HCT116 (cell line): Measurements from ENCODE around the gene PGAP3.

Experiments used
- ATF3 ChIP-seq: IDR thresholded peaks from 2 replicates; pipeline ENCODE4 v1.6.1; 2012
- CEBPB ChIP-seq: IDR thresholded peaks from 2 replicates; pipeline ENCODE4 v1.6.1; 2012; ENCODE audit warnings: low read depth
- EZH2 ChIP-seq: fragments of 200-600 bp; sonication (generic); IDR thresholded peaks from 2 replicates; pipeline ENCODE4 v1.6.1; 2017; ENCODE audit warnings: antibody characterized with exemption, mixed run types
- EZH2phosphoT487 ChIP-seq: fragments of 200-600 bp; IDR thresholded peaks from 2 replicates; pipeline ENCODE4 v1.6.1; 2018; ENCODE audit warnings: antibody characterized with exemption, borderline replicate concordance
- MAX ChIP-seq: IDR thresholded peaks from 2 replicates; pipeline ENCODE4 v1.6.1; 2012
- POLR2A ChIP-seq: IDR thresholded peaks from 2 replicates; pipeline ENCODE4 v1.7.0; 2011; ENCODE audit warnings: borderline replicate concordance; ENCODE audit not compliant: insufficient read depth, insufficient read length; ENCODE audit errors: extremely low read depth
- RAD21 ChIP-seq: IDR thresholded peaks from 2 replicates; pipeline ENCODE4 v1.6.1; 2012; ENCODE audit warnings: low read depth, mild to moderate bottlenecking
- SP1 ChIP-seq: IDR thresholded peaks from 2 replicates; pipeline ENCODE4 v1.6.1; 2012; ENCODE audit warnings: low read depth
- YY1 ChIP-seq: IDR thresholded peaks from 2 replicates; pipeline ENCODE4 v1.6.1; 2011; ENCODE audit warnings: low read length, low read depth, moderate library complexity, mild to moderate bottlenecking; ENCODE audit not compliant: insufficient replicate concordance; ENCODE audit errors: extremely low read depth
- TF ChIP-seq, protein P1 (sequence below), 3 experiments: fragments of 200-600 bp in 1 of 3; sonication (generic) in 1 of 3; IDR thresholded peaks in 2 of 3; conservative IDR thresholded peaks in 1 of 3; 2 replicates each; pipeline ENCODE4 v1.5.1; 2012 to 2017; ENCODE audit warnings: low read depth in 2 of 3, low read length in 2 of 3, antibody characterized with exemption in 1 of 3, borderline replicate concordance in 1 of 3, control low read depth in 1 of 3, mild to moderate bottlenecking in 1 of 3, mixed read lengths in 1 of 3, mixed run types in 1 of 3, moderate library complexity in 1 of 3; ENCODE audit not compliant: insufficient read depth in 1 of 3

DNA sequence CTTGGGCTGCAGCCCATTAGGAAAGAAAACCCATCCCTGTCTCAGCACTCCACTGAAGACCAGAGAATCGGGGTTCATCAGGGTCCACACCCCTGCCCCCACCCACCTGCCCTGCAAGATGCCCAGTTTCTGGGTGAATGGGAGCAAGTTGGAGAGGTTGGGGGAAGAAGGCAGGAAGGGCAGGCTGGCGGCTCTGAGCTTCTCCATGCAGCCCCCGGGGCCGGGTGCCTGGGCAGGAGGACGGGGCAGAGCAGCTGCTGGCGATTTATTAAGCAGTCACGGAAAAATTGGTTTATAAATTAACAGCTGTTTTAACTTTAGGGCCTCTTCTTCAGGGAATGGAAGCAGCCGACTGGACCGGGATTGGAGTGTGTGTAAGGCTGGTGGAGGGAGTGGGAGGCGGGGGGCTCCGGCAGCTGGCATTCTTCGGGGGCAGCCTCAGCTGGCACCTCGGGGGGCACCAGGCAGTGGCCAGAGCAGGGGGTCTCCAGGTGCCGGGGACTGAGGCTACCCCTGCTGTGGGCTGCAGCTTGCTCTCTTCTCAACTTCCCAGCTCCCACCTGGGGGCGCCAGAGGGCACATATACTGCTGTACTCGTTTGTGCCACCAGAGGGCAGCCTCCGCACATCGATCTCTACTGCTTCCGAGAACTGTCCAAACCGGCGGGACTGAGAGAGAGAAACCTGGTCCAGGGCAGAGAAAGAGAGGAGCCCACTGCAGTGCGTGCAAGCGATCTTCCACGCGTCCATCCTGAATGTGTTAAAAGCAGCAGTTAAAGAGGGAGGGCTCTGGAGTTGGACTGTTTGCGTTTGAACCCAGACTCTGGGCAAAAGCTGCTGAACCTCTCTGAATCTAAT, 66.1 kb downstream of the PGAP3 start:
- TF ChIP-seq EZH2phosphoT487 (no peak), EZH2 (no peak), MAX (no peak), RAD21 (peak; percentile 97), SP1 (no peak), YY1 (peak; percentile 39), ATF3 (no peak), CEBPB (no peak), POLR2A (no peak)
- TF ChIP-seq, protein P1, sequence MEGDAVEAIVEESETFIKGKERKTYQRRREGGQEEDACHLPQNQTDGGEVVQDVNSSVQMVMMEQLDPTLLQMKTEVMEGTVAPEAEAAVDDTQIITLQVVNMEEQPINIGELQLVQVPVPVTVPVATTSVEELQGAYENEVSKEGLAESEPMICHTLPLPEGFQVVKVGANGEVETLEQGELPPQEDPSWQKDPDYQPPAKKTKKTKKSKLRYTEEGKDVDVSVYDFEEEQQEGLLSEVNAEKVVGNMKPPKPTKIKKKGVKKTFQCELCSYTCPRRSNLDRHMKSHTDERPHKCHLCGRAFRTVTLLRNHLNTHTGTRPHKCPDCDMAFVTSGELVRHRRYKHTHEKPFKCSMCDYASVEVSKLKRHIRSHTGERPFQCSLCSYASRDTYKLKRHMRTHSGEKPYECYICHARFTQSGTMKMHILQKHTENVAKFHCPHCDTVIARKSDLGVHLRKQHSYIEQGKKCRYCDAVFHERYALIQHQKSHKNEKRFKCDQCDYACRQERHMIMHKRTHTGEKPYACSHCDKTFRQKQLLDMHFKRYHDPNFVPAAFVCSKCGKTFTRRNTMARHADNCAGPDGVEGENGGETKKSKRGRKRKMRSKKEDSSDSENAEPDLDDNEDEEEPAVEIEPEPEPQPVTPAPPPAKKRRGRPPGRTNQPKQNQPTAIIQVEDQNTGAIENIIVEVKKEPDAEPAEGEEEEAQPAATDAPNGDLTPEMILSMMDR (IDR thresholded peaks at IDR 0.05 in 2 of 3, conservative IDR thresholded peaks at IDR 0.05 in 1 of 3; ENCODE audit: borderline replicate concordance in 1 of 3, insufficient read depth in 1 of 3, low read depth in 2 of 3, low read length in 2 of 3) = peak; percentile 100
